Esophagus muscularis mucosa (tissue), 3 donors: Measurements from ENCODE around the gene RETREG2.

Experiments
- CTCF ChIP-seq, 3 experiments: fragments of 200-600 bp in 2 of 3; fragments of 450-650 bp in 1 of 3; sonication (generic) in 2 of 3; IDR thresholded peaks; one replicate each; pipeline ENCODE4 v1.5.1; 2017 to 2019; ENCODE audit warnings: antibody characterized with exemption in 3 of 3, mild to moderate bottlenecking in 2 of 3, moderate library complexity in 1 of 3
- POLR2A ChIP-seq: fragments of 450-650 bp; IDR thresholded peaks from one replicate; pipeline ENCODE4 v1.6.1; 2017; ENCODE audit warnings: antibody characterized with exemption, moderate library complexity, mild to moderate bottlenecking, low read depth
- POLR2AphosphoS5 ChIP-seq, 2 donors: sonication (generic); formaldehyde crosslinking; IDR thresholded peaks; one replicate each; pipeline ENCODE4 v1.6.1; 2017; ENCODE audit warnings: antibody characterized with exemption in 2 of 2

- TF ChIP-seq CTCF (IDR thresholded peaks at IDR 0.05) = no peak
- no peak for TF ChIP-seq POLR2A
- no peak for TF ChIP-seq POLR2AphosphoS5 (IDR thresholded peaks at IDR 0.05)
These were observed 37.4 kb upstream of the RETREG2 start for GRCh38 chr2:219140722-219141121.
